Caco-2 (cell line): ENCODE data around the gene GET3. TPM values are rescaled to one million over a fixed set of nuclear protein-coding genes. Genes with fewer than 3 reads are reported as not detected.

Experiments
- BruUV-seq: library from RNA; stranded (reverse); fragments of 400-500 nt; replicated peaks from 2 replicates; lab custom pipeline; 2021; lab: Mats Ljungman, UMichigan
- CTCF ChIA-PET: fragments of 300-600 bp; sonication (Branson Sonifier 250); formaldehyde crosslinking; loops from one replicate; lab custom pipeline; 2022; ENCODE audit warnings: antibody characterized with exemption; lab: Charles Lee
- POLR2A ChIA-PET: fragments of 300-600 bp; sonication (Branson Sonifier 250); formaldehyde crosslinking; loops from one replicate; lab custom pipeline; 2022; ENCODE audit warnings: antibody characterized with exemption; lab: Charles Lee
- DNase-seq, 2 experiments: peaks; one replicate each; pipeline versions ENCODE4 v3.0.0 to v3.0.0-alpha.2; 2020 to 2022
- H3K27me3 ChIP-seq: replicated peaks from 2 replicates; pipeline ENCODE4 v1.6.0; 2011; ENCODE audit warnings: low read length; ENCODE audit not compliant: control insufficient read depth, insufficient read depth
- H3K36me3 ChIP-seq: 2 replicates; pipeline ENCODE4 v1.5.1; 2011; ENCODE audit warnings: low read length; ENCODE audit not compliant: control insufficient read depth, insufficient read depth
- H3K4me1 ChIP-seq: fragments of 250-450 bp; sonication (Bioruptor Pico); 2 replicates; pipeline ENCODE4 v1.5.1; 2020; ENCODE audit warnings: mild to moderate bottlenecking
- H3K4me3 ChIP-seq: 2 replicates; pipeline ENCODE4 v1.5.1; 2011; ENCODE audit warnings: low read depth, mild to moderate bottlenecking, control low read depth, low read length
- H3K9me3 ChIP-seq: fragments of 250-450 bp; sonication (Bioruptor Pico); 2 replicates; pipeline ENCODE4 v1.5.1; 2020; ENCODE audit warnings: mild to moderate bottlenecking, moderate library complexity
- H3K27ac Mint-ChIP-seq: one replicate; pipeline ENCODE4 v1.8.0; 2022; ENCODE audit warnings: mixed read lengths; ENCODE audit not compliant: unreplicated experiment
- H3K27me3 Mint-ChIP-seq: one replicate; pipeline ENCODE4 v1.8.0; 2022; ENCODE audit warnings: mixed read lengths; ENCODE audit not compliant: insufficient read depth, unreplicated experiment
- H3K36me3 Mint-ChIP-seq: one replicate; pipeline ENCODE4 v1.8.0; 2022; ENCODE audit warnings: mild to moderate bottlenecking, mixed read lengths; ENCODE audit not compliant: insufficient read depth, unreplicated experiment
- H3K4me1 Mint-ChIP-seq: one replicate; pipeline ENCODE4 v1.8.0; 2022; ENCODE audit warnings: low read depth, mixed read lengths; ENCODE audit not compliant: unreplicated experiment
- H3K4me3 Mint-ChIP-seq: one replicate; pipeline ENCODE4 v1.8.0; 2022; ENCODE audit warnings: mild to moderate bottlenecking, moderate library complexity, mixed read lengths; ENCODE audit not compliant: unreplicated experiment
- H3K9me3 Mint-ChIP-seq: one replicate; pipeline ENCODE4 v1.8.0; 2022; ENCODE audit warnings: mixed read lengths; ENCODE audit not compliant: unreplicated experiment
- intact Hi-C: fragments of 100-400 bp; cut with micrococcal nuclease; formaldehyde crosslinking; loops from one replicate; pipeline ENCODE4 v1.10.0; 2022; ENCODE audit not compliant: unreplicated experiment
- total RNA-seq: library from RNA; stranded (reverse); gene quantifications from 2 replicates; pipeline ENCODE4 v1.2.3, GENCODE V29; 2022
- TF ChIP-seq, protein P1 (sequence below), 2 experiments: fragments of 200-600 bp in 1 of 2; IDR thresholded peaks; 1 replicate in 1 of 2; 2 replicates in 1 of 2; pipeline versions ENCODE4 v1.5.1 to v1.8.0; 2011 to 2022; ENCODE audit warnings: antibody characterized with exemption in 1 of 2, control low read depth in 1 of 2, inconsistent platforms in 1 of 2, low read depth in 1 of 2, low read length in 1 of 2, mild to moderate bottlenecking in 1 of 2, moderate library complexity in 1 of 2; ENCODE audit not compliant: insufficient read depth in 1 of 2, severe bottlenecking in 1 of 2, unreplicated experiment in 1 of 2

GET3 gene
- total RNA-seq, 1 experiment from 2014 or later = 57.1 TPM

- Mint-ChIP-seq H3K9me3 (no peaks in the 10 kb centered on the region), H3K36me3 (peaks cover 68% of the 10 kb centered on the region), H3K4me3 (peak overlapping the region; percentile 92), H3K4me1 (peaks cover 15% of the 10 kb centered on the region), H3K27ac (peak overlapping the region; percentile 88), H3K27me3 (no peaks in the 10 kb centered on the region)
- no peaks in the 10 kb centered on the region for H3K27me3 ChIP-seq
- peak overlapping the region; percentile 73 for H3K4me3 ChIP-seq
- BruUV-seq = TSS peak; percentile 30
- TF ChIP-seq, protein P1, sequence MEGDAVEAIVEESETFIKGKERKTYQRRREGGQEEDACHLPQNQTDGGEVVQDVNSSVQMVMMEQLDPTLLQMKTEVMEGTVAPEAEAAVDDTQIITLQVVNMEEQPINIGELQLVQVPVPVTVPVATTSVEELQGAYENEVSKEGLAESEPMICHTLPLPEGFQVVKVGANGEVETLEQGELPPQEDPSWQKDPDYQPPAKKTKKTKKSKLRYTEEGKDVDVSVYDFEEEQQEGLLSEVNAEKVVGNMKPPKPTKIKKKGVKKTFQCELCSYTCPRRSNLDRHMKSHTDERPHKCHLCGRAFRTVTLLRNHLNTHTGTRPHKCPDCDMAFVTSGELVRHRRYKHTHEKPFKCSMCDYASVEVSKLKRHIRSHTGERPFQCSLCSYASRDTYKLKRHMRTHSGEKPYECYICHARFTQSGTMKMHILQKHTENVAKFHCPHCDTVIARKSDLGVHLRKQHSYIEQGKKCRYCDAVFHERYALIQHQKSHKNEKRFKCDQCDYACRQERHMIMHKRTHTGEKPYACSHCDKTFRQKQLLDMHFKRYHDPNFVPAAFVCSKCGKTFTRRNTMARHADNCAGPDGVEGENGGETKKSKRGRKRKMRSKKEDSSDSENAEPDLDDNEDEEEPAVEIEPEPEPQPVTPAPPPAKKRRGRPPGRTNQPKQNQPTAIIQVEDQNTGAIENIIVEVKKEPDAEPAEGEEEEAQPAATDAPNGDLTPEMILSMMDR (IDR thresholded peaks at IDR 0.05; ENCODE audit: insufficient read depth in 1 of 2, low read depth in 1 of 2, low read length in 1 of 2, severe bottlenecking in 1 of 2, unreplicated experiment in 1 of 2) = peak in 1 of 2 experiments; percentile 56
- peaks cover 1% of the 10 kb centered on the region for H3K36me3 ChIP-seq
- H3K4me1 ChIP-seq = peaks cover 17% of the 10 kb centered on the region
- peak in 1 of 2 experiments; percentile 52 for DNase-seq
- POLR2A ChIA-PET = interaction anchor here (0.5 to 2.1 kb wide), 6 partner anchors 10 to 213 kb away, joined by 3 to 8 read pairs (median 4); partner anchors contain the start of genes GCDH, JUNB and TNPO2
- CTCF ChIA-PET = interaction anchor here (0.6 to 2.0 kb wide), 7 partner anchors 9 to 1349 kb away, joined by 3 to 11 read pairs (median 5); partner anchors contain the start of gene EPOR
- no peaks in the 10 kb centered on the region for H3K9me3 ChIP-seq
- intact Hi-C loops = loop anchor here (1.0 kb wide), 2 partner anchors 10 to 42 kb away; partner anchors contain the start of genes HOOK2 and TNPO2
These were observed 3.7 kb upstream of the GET3 start for GRCh38 chr19:12733369-12734214.

GRCh38 chr19:12737835-12738351, 596 bp downstream of the GET3 start:
- DNase-seq = no peak
- BruUV-seq = no TSS peak
- H3K27me3 Mint-ChIP-seq = no peaks in the 10 kb centered on the region
- intact Hi-C loops = no loop called here
- H3K36me3 ChIP-seq = no peaks in the 10 kb centered on the region; the same call in 1 of the 2 replicates
- no peaks in the 10 kb centered on the region for H3K9me3 ChIP-seq
- TF ChIP-seq, protein P1 (IDR thresholded peaks at IDR 0.05; ENCODE audit: insufficient read depth in 1 of 2, low read depth in 1 of 2, low read length in 1 of 2, severe bottlenecking in 1 of 2, unreplicated experiment in 1 of 2) = no peak
- peak overlapping the region; percentile 86 for H3K4me3 ChIP-seq
- no peaks in the 10 kb centered on the region for H3K27me3 ChIP-seq
- CTCF ChIA-PET = interaction anchor here (1.8 kb wide), 1 partner anchor 21 kb away, joined by 4 read pairs; no protein-coding TSS in a partner anchor
- POLR2A ChIA-PET = interaction anchor here (1.2 kb wide), 1 partner anchor 51 kb away, joined by 3 read pairs; no protein-coding TSS in a partner anchor
- peaks cover 39% of the 10 kb centered on the region for H3K36me3 Mint-ChIP-seq
- peaks cover 12% of the 10 kb centered on the region for H3K4me1 Mint-ChIP-seq
- peak overlapping the region; percentile 99 for H3K27ac Mint-ChIP-seq
- no peaks in the 10 kb centered on the region for H3K9me3 Mint-ChIP-seq
- peaks cover 15% of the 10 kb centered on the region for H3K4me1 ChIP-seq
- H3K4me3 Mint-ChIP-seq = peak overlapping the region; percentile 96

DNA sequence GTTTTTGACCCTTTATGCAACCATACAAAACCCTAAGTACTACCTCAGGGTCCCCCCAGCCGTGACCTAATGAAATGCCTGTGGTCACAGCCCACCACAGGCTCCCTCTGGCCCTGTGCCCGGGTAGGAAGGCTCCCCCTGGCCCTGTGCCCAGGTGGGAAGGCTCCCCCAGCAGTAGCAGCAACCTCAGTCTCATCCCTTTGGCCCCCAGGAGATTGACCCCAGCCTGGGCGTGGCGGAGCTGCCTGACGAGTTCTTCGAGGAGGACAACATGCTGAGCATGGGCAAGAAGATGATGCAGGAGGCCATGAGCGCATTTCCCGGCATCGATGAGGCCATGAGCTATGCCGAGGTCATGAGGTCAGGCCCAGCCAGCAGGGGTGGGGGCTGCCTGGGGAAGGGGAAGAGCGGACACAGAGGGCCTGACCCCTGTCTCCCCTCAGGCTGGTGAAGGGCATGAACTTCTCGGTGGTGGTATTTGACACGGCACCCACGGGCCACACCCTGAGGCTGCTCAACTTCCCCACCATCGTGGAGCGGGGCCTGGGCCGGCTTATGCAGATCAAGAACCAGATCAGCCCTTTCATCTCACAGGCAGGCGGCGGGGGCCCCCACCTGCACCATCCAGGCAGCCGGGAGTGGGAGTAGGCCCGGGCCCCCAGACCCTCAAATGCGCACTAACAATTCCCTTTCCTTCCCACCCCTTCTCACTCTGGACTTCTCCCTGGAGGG, 8.0 kb downstream of the GET3 start:
- Mint-ChIP-seq H3K4me1 (peaks cover 5% of the 10 kb centered on the region), H3K9me3 (no peaks in the 10 kb centered on the region), H3K27me3 (peaks cover 4% of the 10 kb centered on the region), H3K27ac (peak overlapping the region; percentile 17), H3K4me3 (no peak overlapping the region), H3K36me3 (peaks cover 45% of the 10 kb centered on the region)
- intact Hi-C loops = no loop called here
- TF ChIP-seq, protein P1 (IDR thresholded peaks at IDR 0.05; ENCODE audit: insufficient read depth in 1 of 2, low read depth in 1 of 2, low read length in 1 of 2, severe bottlenecking in 1 of 2, unreplicated experiment in 1 of 2) = no peak
- Histone ChIP-seq H3K27me3 (no peaks in the 10 kb centered on the region), H3K9me3 (no peaks in the 10 kb centered on the region), H3K4me3 (no peak overlapping the region), H3K4me1 (no peaks in the 10 kb centered on the region), H3K36me3 (peaks cover 2% of the 10 kb centered on the region)
- no peak for DNase-seq
- no TSS peak for BruUV-seq
- ChIA-PET POLR2A (no interaction called here), CTCF (no interaction called here)
